GM13976 (cell line): ENCODE results near the gene EHD4.

Experiments
- DNase-seq: peaks from one replicate; pipeline ENCODE4 v3.0.0; 2012; ENCODE audit warnings: low spot score
- CTCF ChIP-seq: IDR thresholded peaks from 2 replicates; pipeline ENCODE4 v1.5.1; 2012; ENCODE audit warnings: borderline replicate concordance, mild to moderate bottlenecking; ENCODE audit not compliant: insufficient read depth; ENCODE audit errors: extremely low read depth, missing control alignments, control extremely low read depth
- in situ Hi-C: fragments of 300-500 bp; cut with MboI; formaldehyde crosslinking; loops from one replicate; pipeline ENCODE4 v1.12.0; 2022; ENCODE audit warnings: low sequenced_read_pairs, mixed read lengths, inconsistent platforms; ENCODE audit not compliant: unreplicated experiment

EHD4 gene

GRCh38 chr15:41850482-41851166 is 121.7 kb downstream of the EHD4 start:
- in situ Hi-C loops = no loop called here
- no peak for DNase-seq
- TF ChIP-seq CTCF = no peak

GRCh38 chr15:41849861-41850260 is 122.5 kb downstream of the EHD4 start:
- no peak for TF ChIP-seq CTCF
- DNase-seq = no peak
- in situ Hi-C loops = no loop called here

GRCh38 chr15:41849204-41849603 is 123.2 kb downstream of the EHD4 start:
- in situ Hi-C loops = no loop called here
- no peak for TF ChIP-seq CTCF
- DNase-seq = no peak

- in situ Hi-C loops = no loop called here
- DNase-seq = no peak
- no peak for TF ChIP-seq CTCF
Observed at GRCh38 chr15:41848631-41849030, 123.7 kb downstream of the EHD4 start.

- in situ Hi-C loops = no loop called here
- DNase-seq = no peak
- TF ChIP-seq CTCF = no peak
Observed at GRCh38 chr15:41847981-41848380, 124.4 kb downstream of the EHD4 start.

- no peak for TF ChIP-seq CTCF
- in situ Hi-C loops = no loop called here
- DNase-seq = no peak
Observed at GRCh38 chr15:41847206-41847605, 125.2 kb downstream of the EHD4 start.
